GM21723 (cell line): Measurements from ENCODE around the gene ZNF764.
"Not testable (repeated sequence)": the region's sequence is repeated elsewhere in the genome, so short reads cannot be mapped to it uniquely, and the experiment has no call there.

Experiments used
- ATAC-seq: cut with Tn5 transposase; IDR thresholded peaks from one replicate; pipeline ENCODE4 v1.9.1; 2021; ENCODE audit warnings: mild to moderate bottlenecking, moderate library complexity; ENCODE audit not compliant: unreplicated experiment

Gene ZNF764

GRCh38 chr16:30557957-30558788 lies at the start of gene ZNF764:
Gene ZNF764, minus strand, starts transcription at chr16:30558374. Its CDS starts 192 bp downstream, at chr16:30558182.
- ATAC-seq, result peak; percentile 81

- no peak for ATAC-seq
Measured at GRCh38 chr16:30606004-30606403, 47.8 kb upstream of the ZNF764 start.

GRCh38 chr16:30605158-30605557 lies 47.0 kb upstream of the ZNF764 start:
- ATAC-seq, result no peak

DNA sequence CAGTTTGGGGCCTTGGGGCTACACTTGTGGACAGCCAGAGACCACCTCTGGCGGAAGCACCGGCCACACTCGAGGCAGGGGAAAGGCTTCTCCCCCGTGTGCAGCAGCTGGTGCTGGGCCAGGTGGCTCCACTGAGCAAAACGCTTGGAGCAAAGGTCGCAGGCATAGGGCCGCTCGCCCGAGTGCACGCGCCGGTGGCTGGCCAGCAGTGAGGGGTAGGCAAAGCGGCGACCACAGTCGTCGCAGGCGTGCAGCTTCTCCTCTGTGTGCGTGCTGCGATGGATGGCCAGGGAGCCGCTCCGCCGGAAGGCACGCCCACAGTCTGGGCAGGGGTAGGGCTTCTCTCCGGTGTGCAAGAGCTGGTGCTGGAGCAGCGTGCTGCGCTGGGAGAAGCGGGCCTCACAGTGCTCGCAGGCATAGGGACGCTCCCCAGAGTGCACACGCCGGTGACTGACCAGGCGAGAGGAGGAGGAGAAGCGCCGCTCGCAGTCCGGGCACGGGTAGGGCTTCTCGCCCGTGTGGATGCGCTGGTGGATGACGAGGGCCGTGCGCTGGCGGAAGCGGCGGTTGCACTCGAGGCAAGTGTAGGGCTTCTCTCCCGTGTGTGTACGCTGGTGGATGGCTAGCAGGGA lies 46.3 kb upstream of the ZNF764 start:
- no peak for ATAC-seq

- ATAC-seq, result no peak
Measured at GRCh38 chr16:30603945-30604315, 45.8 kb upstream of the ZNF764 start.

- no peak for ATAC-seq
Measured at GRCh38 chr16:30602616-30603277, 44.6 kb upstream of the ZNF764 start.

GRCh38 chr16:30601966-30602365 lies 43.8 kb upstream of the ZNF764 start:
- no peak for ATAC-seq

DNA sequence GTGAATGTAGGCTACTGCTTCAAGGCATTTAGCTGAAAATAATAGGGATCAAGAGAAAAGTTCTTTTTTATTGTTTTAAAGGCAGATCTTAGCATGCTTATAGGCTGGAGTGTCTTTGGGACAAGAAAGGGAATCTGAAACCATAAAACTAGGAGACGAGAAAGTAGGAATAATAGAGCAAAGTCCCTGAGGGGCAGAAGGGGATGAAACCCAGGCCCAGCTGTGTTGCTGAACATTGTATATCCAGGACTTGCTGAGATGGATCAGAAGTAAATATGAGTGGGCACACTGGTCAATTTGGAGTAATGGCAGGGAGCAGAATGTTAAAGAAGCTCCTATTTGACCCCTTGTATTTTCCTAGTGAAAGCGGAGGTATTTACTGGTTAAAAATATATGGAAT lies 42.8 kb upstream of the ZNF764 start:
- ATAC-seq, result no peak

GRCh38 chr16:30600215-30600614 lies 42.0 kb upstream of the ZNF764 start:
- ATAC-seq, result no peak

- ATAC-seq, result no peak
Measured at GRCh38 chr16:30592871-30593270, 34.7 kb upstream of the ZNF764 start.

DNA sequence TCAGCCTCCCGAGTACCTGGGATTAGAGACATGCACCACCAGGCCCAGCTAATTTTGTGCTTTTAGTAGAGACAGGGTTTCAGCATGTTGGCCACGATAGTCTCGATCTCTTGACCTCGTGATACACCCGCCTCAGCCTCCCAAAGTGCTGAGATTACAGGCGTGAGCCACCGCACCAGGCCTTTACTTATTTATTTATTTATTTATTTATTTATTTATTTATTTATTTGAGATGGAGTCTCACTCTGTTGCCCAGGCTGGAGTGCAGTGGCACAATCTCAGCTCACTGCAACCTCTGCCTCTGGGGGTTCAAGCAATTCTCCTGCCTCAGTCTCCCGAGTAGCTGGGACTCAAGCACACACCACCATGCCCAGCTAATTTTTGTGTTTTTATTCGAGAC lies 32.7 kb upstream of the ZNF764 start:
- ATAC-seq, result not testable (repeated sequence)

- ATAC-seq, result not testable (repeated sequence)
Measured at GRCh38 chr16:30589582-30589981, 31.4 kb upstream of the ZNF764 start.

- ATAC-seq, result no peak
Measured at GRCh38 chr16:30588651-30589050, 30.5 kb upstream of the ZNF764 start.

DNA sequence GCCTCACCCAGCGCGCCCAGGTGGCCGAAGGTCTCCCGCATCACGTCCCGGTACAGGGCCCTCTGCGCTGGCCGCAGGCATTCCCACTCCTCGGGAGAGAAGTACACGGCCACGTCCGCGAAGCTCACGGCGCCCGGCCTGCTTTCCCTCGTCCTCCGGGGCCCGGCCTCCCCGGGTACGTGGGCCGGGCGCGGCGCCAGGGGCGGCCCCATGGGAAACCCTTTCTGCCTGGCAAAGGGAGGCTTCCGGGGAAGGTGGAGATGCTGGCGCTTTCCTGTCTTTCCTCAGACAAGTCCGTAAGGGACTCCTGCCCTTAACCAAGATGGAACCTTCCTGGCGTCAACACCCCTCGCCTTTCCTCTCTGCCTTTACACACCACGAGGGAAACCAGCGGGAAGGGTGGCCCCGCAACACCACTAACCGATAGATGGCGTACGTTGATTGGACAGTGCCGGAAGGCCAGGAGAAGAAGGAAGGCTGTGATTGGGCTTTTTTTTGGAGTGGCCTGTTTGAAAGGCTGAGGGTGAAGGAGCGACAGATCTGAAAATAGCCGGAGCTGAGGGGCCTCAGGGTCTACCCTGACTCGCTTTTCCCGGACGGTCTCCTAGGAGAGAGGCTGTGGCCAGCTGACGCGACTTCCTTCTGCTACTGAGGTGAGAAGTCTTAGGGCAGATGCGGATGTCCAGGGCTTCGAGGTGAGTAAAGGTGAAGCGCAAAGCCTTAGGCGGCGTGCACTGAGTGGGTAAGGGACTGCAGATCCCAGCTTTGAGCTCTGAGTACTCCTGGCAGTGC lies 27.4 kb upstream of the ZNF764 start, which contains the start of gene ZNF785:
TSS of gene ZNF785 (minus strand) at position 298 of the 792 bp plus-strand sequence. CDS start at position 212, 86 bp downstream.
- ATAC-seq, result peak; percentile 92

- peak; percentile 30 for ATAC-seq
Measured at GRCh38 chr16:30585022-30585399, 26.8 kb upstream of the ZNF764 start.

DNA sequence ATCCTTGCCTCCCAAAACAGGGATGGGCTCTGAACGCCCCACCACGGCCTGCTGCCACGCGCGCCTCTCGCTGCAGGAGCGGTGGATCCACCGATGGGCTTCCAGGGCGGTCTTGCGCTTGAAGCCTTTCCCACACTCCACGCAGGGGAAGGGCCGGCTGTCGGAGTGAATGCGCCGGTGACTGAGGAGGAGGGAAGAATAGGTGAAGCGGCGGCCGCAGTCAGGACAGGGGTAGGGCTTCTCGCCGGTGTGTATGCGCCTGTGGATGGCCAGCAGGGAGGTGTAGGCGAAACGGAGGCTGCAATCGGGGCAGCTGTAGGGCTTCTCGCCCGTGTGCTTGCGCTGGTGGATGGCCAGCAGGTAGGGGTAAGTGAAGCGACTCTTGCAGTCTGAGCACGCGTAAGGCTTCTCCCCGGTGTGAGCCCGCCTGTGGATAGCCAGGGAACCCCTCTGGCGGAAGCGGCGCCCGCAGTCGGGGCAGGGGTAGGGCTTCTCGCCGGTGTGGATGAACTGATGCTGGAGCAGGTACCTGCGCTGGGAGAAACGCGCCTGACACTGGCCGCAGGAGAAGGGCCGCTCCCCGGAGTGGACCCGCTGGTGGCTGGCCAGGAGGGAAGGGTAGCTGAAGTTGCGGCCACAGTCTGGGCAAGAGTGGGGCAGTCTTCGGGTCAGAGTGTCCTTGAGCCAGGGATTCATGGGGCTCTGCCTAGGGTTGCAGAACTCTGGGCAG lies 24.6 kb upstream of the ZNF764 start:
- ATAC-seq, result no peak

DNA sequence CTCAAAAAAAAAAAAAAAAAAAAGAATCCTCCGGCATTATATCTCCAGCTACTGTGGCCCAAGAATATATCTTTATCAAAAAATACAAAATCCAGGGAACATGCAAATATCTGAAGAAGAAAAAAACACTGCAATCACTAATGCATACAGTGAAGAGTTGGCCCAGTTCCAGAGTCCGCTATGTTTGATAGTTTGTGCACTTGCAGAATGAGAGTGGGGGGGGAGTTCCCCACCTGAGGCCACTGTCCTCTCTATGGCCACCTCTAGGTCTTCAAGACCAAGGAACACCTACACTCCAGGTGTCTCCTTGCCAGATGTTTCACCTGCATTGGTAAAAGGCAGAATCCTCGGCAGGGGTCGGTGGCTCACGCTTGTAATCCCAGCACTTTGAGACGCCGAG lies 23.3 kb upstream of the ZNF764 start:
- no peak for ATAC-seq

DNA sequence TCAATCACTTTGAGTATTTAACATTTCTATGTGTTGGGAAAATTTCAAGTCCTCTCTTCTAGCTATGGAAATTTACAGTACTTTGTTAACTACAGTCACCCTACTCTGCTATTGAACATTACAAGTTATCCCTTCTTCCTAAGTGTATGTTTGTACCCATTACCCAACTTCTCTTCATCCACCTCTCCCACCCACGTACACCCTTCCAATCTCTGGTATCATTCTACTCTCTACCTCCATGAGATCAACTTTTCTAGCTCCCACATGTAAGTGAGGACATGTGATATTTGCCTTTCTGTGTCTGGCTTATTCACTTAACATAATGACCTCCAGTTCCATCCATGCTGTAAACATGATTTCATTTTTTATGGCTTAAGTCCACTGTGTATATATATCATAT lies 16.5 kb upstream of the ZNF764 start:
- ATAC-seq, result no peak

GRCh38 chr16:30571445-30572322 lies 13.5 kb upstream of the ZNF764 start, which contains the start of gene ZNF688:
Gene ZNF688, minus strand, starts transcription at chr16:30571714. Its CDS starts 85 bp downstream, at chr16:30571629.
- ATAC-seq, result peak; percentile 68
